NCI-H1417 treated with DMSO at 0.1 percent for 48 hours (cell line): Measurements from ENCODE around the gene CACNB3.
A peak's percentile ranks its signal among the peaks of the same experiment; 100 is the strongest.

Source experiments
- DNase-seq: peaks from one replicate; lab custom pipeline; 2025; lab: John Stamatoyannopoulos, UW

Gene CACNB3

DNA sequence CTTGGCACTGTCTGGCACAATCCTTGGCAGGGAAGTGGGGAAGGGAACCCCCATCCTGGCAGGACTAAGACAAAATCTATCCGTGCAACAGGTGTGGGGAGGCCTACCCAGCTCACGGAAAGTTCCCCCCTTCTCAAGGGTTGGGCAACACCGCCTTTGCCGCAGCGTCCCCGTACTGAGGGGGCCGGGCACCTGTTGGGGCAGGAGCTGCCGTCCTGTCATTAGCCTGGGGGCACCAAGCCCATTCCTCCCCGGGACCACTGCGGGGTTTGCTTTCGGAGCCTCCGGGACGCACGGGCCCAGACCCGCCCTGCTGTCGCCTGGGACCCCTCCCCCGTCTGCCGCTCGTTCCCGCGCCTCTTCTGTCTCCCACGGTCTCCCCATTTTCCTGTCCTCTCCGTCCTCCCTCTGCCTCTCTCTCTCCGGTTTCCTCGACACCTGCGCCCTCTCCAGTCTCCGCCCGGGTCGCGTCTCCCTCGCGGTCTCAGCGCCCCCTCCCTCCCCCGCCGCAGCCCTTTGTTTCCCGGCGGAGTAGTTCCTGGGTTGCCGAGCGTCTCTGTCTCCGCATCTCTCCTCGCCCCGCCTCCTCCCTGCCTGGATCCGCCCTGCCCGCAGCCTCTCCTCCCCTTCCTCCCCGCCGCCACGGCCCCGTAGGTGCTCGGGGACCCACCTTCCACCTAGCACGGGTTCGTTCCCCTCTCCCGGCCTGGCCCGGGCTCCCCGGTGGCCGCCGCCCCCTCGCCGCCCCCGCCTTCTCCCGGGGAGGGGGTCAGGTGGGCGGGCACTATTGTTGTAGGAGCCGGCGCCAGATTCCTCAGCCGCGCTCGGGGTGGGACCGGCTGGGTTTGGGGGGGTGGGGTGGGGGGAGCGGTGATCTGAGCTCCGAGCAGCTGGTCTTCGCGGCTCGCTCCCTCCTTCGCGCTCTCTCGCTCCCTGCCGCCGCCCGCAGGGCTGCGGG, at the start of gene CACNB3:
CACNB3 (plus strand) TSS at position 624 of the 958 bp plus-strand sequence. CDS start 434 bp downstream, outside the sequence.
- peak; percentile 50 for DNase-seq

DNA sequence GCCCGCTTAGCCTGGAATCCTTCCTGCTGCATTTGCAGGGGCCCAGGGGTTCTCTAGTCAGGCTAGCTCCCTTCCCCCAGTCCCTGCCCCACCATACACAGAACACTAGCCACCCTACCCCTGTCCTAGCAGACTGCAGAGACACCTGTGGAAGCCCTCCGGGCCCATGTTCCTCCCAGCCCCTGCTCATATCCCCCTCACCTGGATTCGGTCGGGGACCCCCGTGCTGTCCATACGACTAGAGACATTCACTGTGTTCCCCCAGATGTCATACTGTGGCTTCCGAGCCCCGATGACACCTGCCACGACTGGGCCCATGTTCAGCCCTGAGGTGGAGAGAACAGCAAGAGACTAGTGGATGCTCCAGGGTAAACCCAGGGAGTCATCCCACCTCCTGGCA, 49.6 kb upstream of the CACNB3 start:
- no peak for DNase-seq

DNA sequence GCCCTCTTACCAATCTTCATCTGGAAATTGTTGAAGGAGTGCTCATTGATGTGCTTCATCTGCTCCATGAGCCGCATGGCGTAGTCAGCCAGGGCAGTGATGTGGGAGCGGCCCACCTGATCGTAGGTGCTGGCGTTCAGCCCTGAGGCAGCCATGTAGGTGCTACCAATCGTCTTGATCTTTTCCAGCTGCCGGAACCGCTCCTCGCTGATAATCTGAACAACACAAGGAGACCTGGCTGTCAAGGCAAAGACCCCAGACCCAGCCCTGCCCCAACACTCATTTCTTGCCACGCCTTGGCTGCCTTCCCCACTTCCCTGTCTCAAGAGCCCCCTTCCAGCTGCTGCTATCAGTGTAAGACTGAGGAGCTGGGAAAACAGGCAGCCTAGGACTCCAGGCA, 47.5 kb upstream of the CACNB3 start:
- DNase-seq = no peak

DNA sequence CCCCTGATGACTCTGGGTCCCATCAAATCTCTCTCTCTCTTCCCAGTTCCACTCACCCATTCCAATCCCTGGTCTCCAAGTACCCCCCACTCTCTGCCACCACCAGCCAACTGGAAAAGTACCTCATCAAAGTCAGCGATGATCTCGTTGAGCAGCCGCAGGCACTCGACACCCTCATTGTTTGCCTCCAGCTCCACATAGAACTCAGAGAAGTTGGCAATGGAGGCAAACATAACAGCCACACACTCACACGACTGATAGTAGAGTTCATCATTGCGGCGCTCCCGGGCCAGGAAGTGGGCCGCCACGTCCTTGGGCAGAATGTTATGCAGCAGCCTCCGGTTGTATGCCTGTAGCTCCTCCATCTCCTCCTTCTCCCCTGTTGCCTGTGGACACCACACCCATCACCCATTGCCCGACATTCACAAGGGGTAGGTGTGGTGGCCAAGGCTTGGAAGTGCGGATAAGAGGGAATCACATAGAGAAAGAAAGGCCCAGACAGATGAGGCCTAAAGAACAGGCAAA, 46.6 kb upstream of the CACNB3 start:
- no peak for DNase-seq

DNA sequence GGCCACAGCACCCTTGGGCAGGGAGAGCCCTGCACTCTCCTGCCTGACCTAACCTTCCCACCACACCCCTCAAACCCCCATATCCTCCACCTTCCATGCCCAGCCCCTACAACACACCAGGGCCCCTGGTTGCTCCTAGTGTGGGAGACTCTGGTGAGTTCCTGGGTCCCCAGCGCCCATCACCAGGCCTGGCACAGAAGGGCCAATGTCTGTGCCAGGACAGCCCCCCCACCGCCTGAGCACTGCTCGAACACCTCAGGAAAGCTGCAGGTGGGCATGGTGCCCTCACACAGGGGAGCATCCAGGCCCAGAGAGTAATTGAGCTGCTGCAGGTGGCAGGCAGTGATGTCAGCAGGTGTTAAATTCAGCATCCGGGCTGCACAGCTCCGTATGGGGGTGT, 44.6 kb upstream of the CACNB3 start:
- DNase-seq = no peak

DNA sequence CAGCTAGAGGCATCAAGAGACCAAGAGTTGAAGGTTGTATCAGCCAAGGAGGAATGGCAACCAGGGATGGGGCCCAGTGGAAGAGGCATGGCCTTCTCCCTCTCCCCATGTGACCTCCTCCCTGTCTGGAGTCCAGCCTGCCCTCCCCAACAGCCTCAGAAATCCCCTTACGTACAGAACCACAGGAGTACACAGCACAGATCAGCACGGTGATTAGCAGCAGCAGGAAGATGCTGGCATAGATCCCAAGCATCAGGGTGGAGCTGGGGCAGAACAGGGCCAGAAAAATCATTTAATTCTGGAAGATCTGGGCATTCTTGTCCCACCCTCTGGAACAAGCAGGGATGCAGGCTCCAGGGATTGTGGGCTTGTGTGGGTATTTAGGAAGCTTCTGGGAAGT, 43.8 kb upstream of the CACNB3 start:
- no peak for DNase-seq

DNA sequence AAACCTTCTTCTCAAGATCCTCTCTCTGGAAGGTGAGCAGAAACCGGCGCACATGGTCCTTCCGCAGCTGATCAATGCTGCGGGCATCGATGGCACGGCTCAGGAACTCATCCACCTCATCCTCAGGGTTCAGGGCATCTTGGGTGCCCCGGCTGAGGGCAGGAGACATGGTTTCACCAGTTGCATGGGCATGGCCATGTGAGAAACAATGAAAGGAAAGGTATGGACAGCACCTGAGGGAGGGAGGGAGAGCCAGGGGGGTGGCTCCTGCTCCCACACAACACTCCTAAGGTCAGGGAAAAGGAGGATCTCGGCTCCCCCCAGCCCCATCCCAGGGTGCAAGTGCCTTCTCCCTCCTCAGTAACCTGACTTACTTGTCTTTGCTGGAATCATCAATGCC, 43.0 kb upstream of the CACNB3 start:
- no peak for DNase-seq

DNA sequence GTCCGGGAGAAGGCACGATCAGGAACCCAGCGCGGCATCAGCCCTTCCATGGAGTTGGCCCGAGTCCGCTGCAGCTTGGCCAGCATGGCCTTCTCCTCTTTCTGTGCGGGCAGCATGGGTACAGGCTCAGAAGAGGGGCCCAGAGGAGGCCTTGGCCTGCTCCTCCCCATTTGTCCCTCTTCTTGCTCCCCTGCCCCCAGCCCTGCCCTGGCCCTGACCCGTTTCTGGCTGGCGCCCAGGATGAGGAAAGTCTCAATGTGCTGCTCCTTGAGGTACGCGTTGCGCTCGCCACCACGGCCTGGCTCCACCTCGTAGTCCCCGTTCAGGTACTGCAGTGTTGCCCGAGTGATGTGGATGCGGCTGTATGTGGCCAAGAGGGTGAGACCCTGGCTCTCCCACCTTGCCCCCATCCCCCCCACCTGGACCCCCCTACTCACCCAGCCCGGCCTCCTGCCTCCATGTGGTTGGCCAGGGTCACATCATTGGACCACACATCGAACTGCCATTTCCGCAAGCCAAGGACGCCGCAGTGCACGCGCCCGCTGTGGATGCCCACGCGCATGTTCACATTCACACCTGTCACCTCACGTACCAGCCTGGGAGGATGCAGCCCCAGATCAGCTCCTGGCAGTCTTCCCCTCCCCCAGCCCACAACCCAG, 42.2 kb upstream of the CACNB3 start:
- DNase-seq = no peak

DNA sequence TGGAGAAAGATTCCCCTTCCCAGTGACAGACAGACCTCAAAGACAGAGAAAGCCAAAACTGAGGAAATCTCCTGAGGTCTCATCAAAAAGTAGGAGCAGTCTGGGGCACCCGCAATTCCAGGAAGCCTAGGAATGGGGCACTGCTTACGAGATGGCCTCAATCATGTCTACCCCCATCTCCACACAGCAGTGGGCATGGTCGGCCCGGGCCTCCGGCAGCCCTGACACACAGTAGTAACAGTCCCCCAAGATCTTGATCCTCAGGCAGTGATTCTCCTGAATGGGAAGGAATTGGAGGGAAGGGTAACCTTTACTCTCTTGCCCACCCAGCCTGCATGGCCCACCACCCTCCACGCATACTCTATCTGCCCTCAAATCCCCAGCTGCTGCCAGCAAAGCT, 41.3 kb upstream of the CACNB3 start:
- no peak for DNase-seq

DNA sequence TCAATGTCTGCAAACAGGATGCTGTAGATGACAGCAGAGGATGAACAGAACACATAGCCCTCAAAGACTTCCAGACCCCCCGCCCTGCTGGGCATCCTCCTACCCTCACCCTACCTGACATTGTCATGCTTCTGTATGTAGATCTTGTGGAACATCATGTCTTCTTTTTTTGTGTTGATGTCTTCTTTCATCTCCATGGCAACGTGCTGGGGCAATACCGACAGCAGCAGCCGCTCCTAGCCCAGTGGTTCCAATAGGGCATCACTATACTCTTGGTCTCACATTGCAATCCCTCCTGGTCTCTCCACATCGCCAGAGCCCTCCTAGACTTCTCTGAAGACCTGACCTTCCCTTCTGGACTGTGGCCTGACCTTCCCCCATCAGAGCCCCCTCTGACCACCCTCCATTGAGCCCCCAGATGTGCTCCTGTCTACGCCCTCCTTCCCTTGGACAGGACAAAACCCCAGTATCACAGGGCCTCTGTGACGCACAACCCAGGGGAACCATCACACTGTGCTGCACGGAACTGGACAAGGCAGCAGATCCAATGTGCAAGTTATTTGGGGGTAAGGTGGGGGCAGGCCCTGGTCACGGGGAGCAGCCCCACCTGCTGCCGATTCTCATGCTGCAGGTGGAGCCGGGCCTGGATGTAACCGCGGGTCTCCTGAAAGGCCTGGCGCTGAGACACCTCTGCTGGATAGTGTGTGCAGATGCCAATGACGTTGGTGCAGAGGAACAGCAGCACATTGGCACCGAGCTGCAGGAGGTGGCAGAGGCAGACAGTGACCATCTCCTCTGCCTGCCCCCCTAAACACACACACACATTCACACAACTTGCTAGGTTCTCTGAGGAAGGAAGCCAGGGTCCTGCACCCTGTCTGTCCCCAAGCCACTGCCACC, 40.5 kb upstream of the CACNB3 start:
- DNase-seq = no peak

DNA sequence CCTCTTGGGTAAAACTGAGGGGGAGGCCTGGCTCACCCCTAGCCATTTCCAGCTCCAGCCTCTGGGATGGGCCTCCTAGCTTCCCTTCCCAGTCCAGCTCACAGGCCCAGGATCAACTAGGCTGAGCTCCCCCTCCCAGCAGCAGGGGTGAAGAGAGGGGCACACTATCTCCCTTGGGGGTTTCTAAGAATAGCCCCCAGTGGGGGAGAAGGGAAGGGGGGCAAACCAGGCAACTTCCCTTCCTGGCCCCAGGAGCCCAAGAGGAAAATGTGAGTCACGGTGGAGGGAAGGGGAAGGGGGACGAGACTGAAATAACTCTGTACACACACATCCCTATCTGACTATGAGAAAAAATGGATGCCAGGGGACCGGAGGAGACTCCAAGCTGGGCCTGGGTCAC, 38.4 kb upstream of the CACNB3 start:
- DNase-seq = no peak

DNA sequence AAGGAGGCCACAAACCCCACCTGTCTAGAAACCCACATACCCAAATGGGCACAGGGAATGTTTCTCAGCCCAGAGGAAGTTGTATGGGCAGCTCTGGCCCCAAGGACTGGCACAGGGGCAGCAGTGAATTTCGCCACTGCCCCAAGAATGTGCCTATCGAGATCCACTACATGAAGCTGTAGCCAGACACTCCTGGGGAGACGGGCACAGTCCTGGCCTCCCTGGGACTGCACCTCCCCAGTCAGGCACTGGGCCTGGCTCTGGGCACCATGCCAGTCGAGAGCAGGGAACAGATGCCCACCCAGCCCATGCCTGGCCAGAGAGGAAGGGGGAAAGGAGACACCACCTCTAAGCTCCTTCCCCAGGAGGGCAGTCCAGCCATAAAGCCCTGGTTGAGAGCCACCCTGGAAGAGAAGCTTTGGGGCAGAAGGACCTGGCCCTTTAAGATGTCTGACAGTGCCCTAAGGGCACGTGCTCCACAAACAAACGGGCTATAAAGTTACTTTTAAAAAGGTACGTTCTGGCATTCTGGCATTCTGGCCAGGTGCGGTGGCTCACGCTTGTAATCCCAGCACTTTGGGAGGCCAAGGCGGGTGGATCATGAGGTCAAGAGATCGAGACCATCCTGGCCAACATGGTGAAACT, 37.8 kb upstream of the CACNB3 start:
- DNase-seq = no peak

DNA sequence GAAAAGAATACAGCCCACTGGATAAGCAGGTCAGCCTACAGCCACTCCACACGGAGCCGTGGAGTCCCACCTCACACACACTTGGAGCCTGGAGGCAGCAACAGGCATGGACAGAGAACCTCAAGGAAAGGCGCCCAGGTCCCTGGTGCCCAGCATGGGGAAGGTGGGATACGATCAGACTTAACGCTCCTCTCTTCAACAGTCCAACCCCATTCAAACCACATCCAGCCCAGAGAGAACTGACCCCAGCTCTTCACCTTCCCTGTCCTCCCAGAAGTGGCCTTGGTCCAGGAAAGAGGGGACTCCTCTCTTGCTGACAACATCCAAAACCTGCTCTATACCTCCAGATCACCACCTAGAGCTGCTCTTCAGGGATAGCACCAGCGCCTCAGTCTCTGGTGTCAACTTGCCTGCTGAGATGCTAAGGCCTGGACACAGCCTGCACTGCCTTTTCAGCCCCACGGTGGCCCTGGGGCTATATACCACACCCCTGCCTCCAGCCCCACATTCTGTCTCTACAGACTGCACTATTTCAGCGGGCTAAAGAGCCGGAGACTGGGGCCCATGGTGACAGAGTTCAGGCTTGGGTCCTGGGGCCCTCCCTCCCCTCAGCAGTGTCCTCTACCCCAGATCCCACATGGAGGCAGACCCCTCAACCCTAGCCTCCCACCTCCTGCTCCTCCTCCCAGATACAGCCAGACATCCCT, 36.4 kb upstream of the CACNB3 start:
- DNase-seq = no peak

DNA sequence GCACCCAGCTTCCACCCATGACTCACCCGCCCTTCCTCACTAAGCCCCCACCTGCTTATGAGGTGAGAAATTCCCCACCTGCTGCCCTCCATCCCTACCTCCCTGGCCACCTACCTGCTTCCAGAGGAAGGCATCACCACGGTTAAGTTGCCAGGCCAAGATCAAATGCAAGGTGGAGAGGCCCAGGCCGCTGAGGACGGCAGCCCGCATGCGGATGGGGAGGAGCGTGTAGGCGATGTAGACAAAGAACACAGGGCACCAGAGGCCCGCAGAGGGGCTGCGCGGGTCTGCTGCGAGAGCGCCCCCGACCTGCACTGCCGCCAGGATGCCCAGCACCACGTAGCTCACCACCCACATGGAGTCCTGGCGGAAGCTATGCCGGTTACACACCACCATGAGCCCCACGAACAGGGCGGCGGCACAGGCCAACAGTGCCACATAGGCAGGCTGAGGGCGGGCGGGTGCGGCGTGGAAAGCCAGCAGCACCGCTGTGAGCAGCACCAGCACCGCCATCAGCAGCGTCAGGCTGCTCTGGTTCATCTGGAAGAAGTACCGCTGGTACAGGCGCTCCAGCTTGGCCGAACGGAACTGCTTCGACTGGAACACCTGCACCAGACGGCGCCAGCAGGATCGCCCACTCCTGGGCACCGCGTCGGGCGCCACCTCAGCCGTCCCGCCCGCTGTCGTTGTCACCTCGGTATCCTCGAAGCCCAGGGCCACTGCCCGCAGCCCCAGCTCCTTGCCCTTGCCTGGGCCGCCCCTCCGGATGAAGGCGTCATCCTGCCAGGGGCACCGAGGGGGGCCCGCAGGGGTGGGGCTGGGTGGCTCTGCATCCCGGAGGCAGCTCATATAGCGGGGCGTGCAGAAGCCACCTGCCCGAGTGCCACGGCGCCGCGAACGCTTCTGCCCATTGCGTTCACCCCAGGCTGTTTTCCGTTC, 35.6 kb upstream of the CACNB3 start:
- DNase-seq = no peak

DNA sequence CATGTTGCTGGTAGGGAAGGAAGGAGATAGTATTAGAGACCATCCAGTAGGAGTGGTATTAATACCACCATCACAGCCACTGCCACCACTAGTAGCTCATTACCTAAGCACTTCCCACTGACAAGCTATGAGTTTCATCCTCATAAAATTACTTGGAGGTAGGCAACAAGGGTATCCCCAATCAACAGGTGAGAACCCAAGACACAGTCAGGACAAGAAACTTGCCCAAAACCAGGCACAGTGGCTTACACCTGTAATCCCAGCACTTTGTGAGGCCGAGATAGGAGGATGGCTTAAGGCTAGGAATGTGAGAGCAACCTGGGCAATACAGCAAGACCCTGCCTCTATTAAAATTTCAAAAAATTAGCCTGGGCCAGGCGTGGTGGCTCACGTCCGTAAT, 34.9 kb upstream of the CACNB3 start:
- DNase-seq = no peak

DNA sequence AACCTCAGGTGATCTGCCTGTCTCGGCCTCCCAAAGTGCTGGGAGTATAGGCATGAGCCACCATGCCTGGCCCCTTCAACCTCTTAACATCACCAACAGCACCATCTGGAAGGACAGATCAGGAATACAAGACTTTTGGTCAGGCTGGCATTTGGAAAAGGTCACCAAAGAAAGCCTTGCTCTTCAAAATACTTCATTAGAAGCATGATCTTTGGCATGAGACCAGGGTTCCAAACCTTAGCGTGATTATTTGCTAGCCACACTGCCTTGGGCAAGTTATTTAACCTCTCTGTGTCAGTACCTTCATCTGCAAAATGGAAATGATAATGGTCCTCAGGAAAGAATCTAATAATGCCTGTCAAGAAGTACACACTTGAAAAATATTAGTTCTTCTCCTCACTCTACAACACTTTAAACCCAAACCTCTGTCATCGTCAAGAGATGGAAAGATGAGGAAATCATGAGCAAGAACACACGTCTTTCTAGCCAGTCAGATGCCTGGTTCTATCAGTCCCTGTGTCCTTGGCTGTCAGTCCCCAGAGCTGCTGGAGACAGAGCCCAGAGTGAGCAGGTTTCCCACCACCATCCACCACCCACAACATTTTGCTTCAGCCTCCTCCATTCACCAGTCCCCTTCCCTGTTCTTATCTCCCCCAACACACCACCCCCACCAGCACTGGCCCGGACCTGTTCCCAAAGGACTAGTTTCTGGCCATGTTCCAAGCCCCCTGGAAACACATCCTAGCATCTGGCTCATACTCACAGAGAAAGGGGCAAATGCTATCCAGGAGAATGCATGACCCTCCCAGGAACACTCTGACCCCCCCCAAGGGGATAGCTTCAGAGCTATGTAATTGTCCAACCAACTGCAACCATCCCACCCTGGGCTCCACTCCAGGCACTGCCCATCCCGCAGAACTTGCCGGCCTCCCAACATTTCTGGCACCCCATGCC, 31.4 kb upstream of the CACNB3 start:
- no peak for DNase-seq

DNA sequence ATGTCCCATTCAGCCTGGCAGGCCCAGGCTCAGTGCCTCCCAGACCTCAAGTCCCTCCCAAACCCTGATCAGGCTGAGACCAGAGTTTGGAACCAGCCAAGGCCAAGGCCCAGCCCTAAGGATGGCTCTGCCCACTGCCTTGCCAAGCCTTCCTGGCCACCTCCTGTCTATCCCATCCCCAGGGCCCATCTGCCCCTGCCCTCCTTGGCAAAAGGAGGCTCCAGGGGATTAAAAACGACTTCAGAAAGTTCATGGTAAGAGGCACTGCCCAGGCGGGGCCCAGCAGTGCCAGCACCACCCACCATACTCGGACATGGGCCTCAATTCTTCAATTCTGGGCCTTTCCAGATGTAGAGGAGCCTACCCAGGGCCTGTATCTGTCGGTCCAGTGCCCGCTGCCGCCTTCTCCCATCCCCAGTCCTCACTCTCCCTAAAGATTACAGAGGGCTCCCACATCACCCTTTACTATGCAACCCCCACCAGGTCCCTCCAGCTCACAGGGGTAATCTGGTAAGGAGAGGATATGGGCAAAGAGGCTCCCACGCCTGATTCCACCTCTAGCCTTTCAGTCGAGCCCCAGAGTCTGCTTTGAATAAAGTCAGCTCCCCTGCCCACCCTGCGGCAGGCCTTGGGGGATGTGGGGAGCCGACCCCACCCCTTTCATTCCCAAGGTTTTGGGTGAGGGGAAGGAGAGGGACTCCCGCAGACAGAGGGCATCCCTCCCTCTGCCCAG, 30.3 kb upstream of the CACNB3 start:
- DNase-seq = no peak

DNA sequence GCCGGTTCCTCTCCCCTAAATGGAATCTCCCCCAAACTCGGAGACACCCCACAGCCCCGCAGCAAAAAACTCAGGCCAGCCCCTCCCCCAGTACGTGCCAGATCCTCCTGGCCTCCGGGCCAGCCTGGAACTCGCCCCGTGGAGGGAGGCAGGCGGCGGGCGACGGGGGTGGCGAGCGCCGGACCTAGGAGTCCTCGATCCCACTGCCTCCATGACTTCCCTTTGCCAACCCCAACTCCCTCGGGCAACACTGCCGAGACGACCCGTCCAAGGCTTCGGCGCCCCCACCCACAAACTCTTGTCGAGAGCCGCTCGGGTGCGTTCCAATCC, 29.8 kb upstream of the CACNB3 start:
- DNase-seq = no peak
